ENCODE results near the gene TSPAN10. TPM values are rescaled to one million over a fixed set of nuclear protein-coding genes. Genes with fewer than 3 reads are reported as not detected.
"Not testable (repeated sequence)": the region's sequence is repeated elsewhere in the genome, so short reads cannot be mapped to it uniquely, and the experiment has no call there.

TSPAN10 gene
- total RNA-seq, 2 experiments from 2014 or later = 0.17 TPM; not detected in 1

- CTCF ChIA-PET = no interaction called here
- H3K9me3 Mint-ChIP-seq = no peaks in the 10 kb centered on the region
- peaks cover 63% of the 10 kb centered on the region for H3K36me3 Mint-ChIP-seq (ENCODE audit: low read depth)
- no peak overlapping the region for H3K4me3 Mint-ChIP-seq
- POLR2A ChIA-PET = interaction anchor here (1.1 kb wide), 1 partner anchor 52 kb away, joined by 3 read pairs; no protein-coding TSS in a partner anchor
- DNase-seq (no peak), ATAC-seq (ENCODE audit: poor library complexity) (no peak)
- Histone ChIP-seq H3K4me3 (ENCODE audit: low read length) (no peak overlapping the region), H3K27me3 (ENCODE audit: control insufficient read depth in 1 of 2, insufficient read depth in 2 of 2, low read length in 2 of 2) (no peaks in the 10 kb centered on the region), H3K4me1 (ENCODE audit: insufficient read depth, low read length) (peaks cover 13% of the 10 kb centered on the region), H3K9me3 (ENCODE audit: control insufficient read depth in 1 of 2, insufficient read depth in 1 of 2, low read length in 2 of 2) (no peaks in the 10 kb centered on the region), H3K27ac (ENCODE audit: low read depth in 1 of 2, low read length in 2 of 2) (no peak overlapping the region), H3K36me3 (ENCODE audit: insufficient read depth, low read length) (peaks cover 64% of the 10 kb centered on the region)
- no peak for TF ChIP-seq CTCF (IDR thresholded peaks at IDR 0.05)
- intact Hi-C loops (cut with DNase I, micrococcal nuclease) = no loop called here
- no peak overlapping the region for H3K27ac Mint-ChIP-seq
- H3K27me3 Mint-ChIP-seq = no peaks in the 10 kb centered on the region
- peaks cover 21% of the 10 kb centered on the region for H3K4me1 Mint-ChIP-seq (ENCODE audit: low read depth)
These were observed 24.6 kb upstream of the TSPAN10 start for GRCh38 chr17:81612172-81612970.

- H3K36me3 Mint-ChIP-seq (ENCODE audit: low read depth) = peaks cover 55% of the 10 kb centered on the region
- DNase-seq (no peak), ATAC-seq (ENCODE audit: poor library complexity) (no peak)
- Histone ChIP-seq H3K4me1 (ENCODE audit: insufficient read depth, low read length) (peaks cover 13% of the 10 kb centered on the region), H3K27me3 (ENCODE audit: control insufficient read depth in 1 of 2, insufficient read depth in 2 of 2, low read length in 2 of 2) (no peaks in the 10 kb centered on the region), H3K27ac (ENCODE audit: low read depth in 1 of 2, low read length in 2 of 2) (no peak overlapping the region), H3K36me3 (ENCODE audit: insufficient read depth, low read length) (peaks cover 43% of the 10 kb centered on the region), H3K9me3 (ENCODE audit: control insufficient read depth in 1 of 2, insufficient read depth in 1 of 2, low read length in 2 of 2) (no peaks in the 10 kb centered on the region), H3K4me3 (ENCODE audit: low read length) (no peak overlapping the region)
- ChIA-PET CTCF (interaction anchor here (1.6 kb wide), 1 partner anchor 14 kb away, joined by 5 read pairs; no protein-coding TSS in a partner anchor), POLR2A (interaction anchor here (0.9 kb wide), 1 partner anchor 63 kb away, joined by 3 read pairs; the partner anchor contains the start of gene FAAP100)
- intact Hi-C loops (cut with DNase I, micrococcal nuclease) = no loop called here
- H3K27ac Mint-ChIP-seq = no peak overlapping the region
- TF ChIP-seq CTCF (IDR thresholded peaks at IDR 0.05) = no peak
- no peaks in the 10 kb centered on the region for H3K9me3 Mint-ChIP-seq
- H3K4me1 Mint-ChIP-seq (ENCODE audit: low read depth) = peaks cover 21% of the 10 kb centered on the region
- no peaks in the 10 kb centered on the region for H3K27me3 Mint-ChIP-seq
- no peak overlapping the region for H3K4me3 Mint-ChIP-seq
These were observed 21.5 kb upstream of the TSPAN10 start for GRCh38 chr17:81615401-81615930.

- no peak overlapping the region for H3K4me3 Mint-ChIP-seq
- Histone ChIP-seq H3K9me3 (ENCODE audit: control insufficient read depth in 1 of 2, insufficient read depth in 1 of 2, low read length in 2 of 2) (no peaks in the 10 kb centered on the region), H3K27ac (ENCODE audit: low read depth in 1 of 2, low read length in 2 of 2) (no peak overlapping the region), H3K27me3 (ENCODE audit: control insufficient read depth in 1 of 2, insufficient read depth in 2 of 2, low read length in 2 of 2) (no peaks in the 10 kb centered on the region), H3K4me3 (ENCODE audit: low read length) (no peak overlapping the region), H3K36me3 (ENCODE audit: insufficient read depth, low read length) (peaks cover 56% of the 10 kb centered on the region), H3K4me1 (ENCODE audit: insufficient read depth, low read length) (peaks cover 13% of the 10 kb centered on the region)
- TF ChIP-seq CTCF (IDR thresholded peaks at IDR 0.05) = no peak
- H3K4me1 Mint-ChIP-seq (ENCODE audit: low read depth) = peaks cover 24% of the 10 kb centered on the region
- H3K27me3 Mint-ChIP-seq = no peaks in the 10 kb centered on the region
- ATAC-seq (ENCODE audit: poor library complexity) (no peak), DNase-seq (no peak)
- CTCF ChIA-PET = no interaction called here
- POLR2A ChIA-PET = no interaction called here
- H3K9me3 Mint-ChIP-seq = no peaks in the 10 kb centered on the region
- peaks cover 68% of the 10 kb centered on the region for H3K36me3 Mint-ChIP-seq (ENCODE audit: low read depth)
- intact Hi-C loops (cut with DNase I, micrococcal nuclease) = no loop called here
- H3K27ac Mint-ChIP-seq = no peak overlapping the region
These were observed 20.1 kb upstream of the TSPAN10 start for GRCh38 chr17:81616877-81617276.

GRCh38 chr17:81618307-81618706, 18.7 kb upstream of the TSPAN10 start:
- CTCF ChIA-PET, H3K9me3 Mint-ChIP-seq: not testable (repeated sequence)
- peaks cover 53% of the 10 kb centered on the region for H3K36me3 ChIP-seq (ENCODE audit: insufficient read depth, low read length)

More at GRCh38 chr17:81618307-81618706, 18.7 kb upstream of the TSPAN10 start:
- H3K4me3 ChIP-seq (ENCODE audit: low read length); H3K27me3 ChIP-seq (ENCODE audit: control insufficient read depth in 1 of 2, insufficient read depth in 2 of 2, low read length in 2 of 2); ATAC-seq (ENCODE audit: poor library complexity); H3K4me3 Mint-ChIP-seq; H3K27ac Mint-ChIP-seq; H3K9me3 ChIP-seq (ENCODE audit: control insufficient read depth in 1 of 2, insufficient read depth in 1 of 2, low read length in 2 of 2); H3K27me3 Mint-ChIP-seq; intact Hi-C loops (cut with DNase I, micrococcal nuclease); H3K27ac ChIP-seq (ENCODE audit: low read depth in 1 of 2, low read length in 2 of 2); POLR2A ChIA-PET; DNase-seq: not testable (repeated sequence)
- peaks cover 13% of the 10 kb centered on the region for H3K4me1 ChIP-seq (ENCODE audit: insufficient read depth, low read length)
- Mint-ChIP-seq H3K36me3 (ENCODE audit: low read depth) (peaks cover 58% of the 10 kb centered on the region), H3K4me1 (ENCODE audit: low read depth) (peaks cover 24% of the 10 kb centered on the region)
